Measurements from ENCODE around the gene OXSM.

OXSM gene

DNA sequence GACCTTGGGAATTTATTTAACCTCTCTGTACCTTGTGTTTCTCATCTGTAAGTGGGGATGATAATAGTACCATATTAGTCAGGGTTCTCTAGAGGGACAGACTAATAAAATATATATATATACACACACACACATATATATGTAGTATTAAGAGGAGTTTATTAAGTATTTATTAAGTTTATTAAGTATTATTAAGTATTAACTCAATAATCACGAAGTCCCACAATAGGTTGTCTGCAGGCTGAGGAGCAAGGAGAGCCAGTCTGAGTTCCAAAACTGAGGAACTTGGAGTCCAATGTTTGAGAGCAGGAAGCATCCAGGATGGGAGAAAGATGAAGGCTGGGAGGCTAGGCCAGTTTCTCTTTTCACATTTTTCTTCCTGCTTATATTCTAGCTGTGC, 14.8 kb downstream of the OXSM start:
- no peak for DNase-seq

DNA sequence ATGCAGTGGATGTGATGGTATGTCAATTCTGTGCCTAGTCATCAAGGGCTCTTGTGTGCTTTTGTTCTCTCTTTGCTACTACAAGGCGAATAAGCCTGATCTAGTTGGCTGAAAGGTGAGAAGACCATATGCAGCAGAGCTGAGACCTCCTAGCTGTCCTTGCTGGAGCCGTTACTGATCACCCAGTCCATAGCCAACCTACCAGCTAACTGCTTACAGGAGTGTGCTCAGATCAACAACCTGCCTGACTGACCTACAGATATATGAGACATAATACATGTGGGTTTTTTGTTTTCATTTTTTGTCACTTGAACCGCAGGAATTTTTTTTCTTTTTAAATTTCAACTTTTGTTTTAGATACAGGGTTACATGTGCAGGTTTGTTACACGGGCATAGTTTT, 22.8 kb downstream of the OXSM start:
- no peak for DNase-seq

DNA sequence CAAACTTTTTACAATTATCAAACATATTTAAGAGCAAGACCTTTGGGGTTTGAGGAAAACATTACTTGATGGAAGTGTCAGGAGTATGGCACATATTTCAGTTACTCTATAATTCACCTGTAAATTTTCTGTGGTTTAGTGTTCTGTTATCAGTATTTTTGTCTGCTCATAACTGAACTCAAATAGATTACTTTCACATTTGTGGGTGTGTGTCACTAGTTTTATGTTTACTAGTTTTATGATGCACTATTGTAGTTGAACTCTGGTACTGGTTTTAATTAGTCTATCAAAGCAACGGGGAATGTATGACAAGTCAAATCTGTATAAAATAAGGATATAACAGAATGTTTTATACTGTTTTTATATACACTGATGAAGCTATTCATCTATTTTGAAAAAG, 27.2 kb downstream of the OXSM start:
- no peak for DNase-seq

DNA sequence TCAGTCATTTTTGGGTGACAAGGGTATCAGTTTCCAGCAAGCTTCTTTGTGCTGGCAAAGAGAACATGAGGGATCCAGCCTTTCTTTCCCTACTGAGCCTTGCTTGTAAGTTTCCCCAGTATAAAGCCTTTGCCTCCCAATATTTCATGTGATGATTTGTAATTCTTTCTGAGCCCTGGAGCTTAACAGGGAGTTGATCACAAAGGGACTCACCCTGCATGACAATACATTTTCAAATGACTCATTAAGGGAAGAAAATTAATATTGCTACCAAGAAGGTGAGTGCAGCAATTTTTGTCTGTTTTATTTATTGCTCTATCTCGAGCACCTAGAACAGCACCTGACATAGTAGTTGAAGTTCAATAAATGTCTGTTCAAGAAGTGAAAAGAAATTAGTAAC, 27.7 kb downstream of the OXSM start:
- no peak for DNase-seq

DNA sequence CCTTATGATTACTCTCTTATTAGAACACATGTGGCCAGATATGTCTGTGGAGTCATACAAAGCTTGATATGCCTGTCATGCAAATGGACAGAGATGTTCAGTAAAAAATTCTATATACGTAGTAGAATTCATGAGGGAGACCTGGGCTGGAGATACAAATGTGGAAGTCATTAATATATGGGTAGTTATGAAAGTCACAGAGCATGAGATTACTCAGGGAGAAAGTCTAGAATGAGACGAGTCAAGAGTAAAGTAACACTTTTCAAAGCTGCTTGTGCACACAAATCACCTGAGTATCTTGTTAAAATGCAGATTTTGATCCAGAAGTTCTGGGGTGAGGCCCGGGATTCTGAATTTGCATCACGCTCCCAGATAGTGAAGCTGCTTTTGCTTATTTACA, 28.4 kb downstream of the OXSM start:
- DNase-seq = no peak

DNA sequence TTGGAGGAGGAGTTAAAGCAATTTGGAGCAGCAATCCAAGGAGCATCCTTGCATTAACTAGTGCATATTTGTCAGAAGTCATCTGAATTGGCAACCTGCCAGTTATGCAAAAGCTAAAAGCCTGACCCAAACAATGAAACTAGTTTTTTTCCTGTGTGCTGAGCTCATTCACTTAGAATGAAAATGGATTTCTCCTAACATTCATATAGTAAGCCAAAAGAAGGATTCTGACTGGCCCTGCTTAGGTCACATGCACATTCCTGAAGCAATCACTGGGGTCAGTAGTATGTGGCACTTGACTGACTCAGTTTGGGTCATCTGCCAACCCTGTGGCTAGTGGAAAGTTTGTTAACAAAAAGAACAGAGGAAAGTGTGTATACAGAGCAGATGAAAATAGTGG, 30.5 kb downstream of the OXSM start:
- peak; percentile 88 for DNase-seq

DNA sequence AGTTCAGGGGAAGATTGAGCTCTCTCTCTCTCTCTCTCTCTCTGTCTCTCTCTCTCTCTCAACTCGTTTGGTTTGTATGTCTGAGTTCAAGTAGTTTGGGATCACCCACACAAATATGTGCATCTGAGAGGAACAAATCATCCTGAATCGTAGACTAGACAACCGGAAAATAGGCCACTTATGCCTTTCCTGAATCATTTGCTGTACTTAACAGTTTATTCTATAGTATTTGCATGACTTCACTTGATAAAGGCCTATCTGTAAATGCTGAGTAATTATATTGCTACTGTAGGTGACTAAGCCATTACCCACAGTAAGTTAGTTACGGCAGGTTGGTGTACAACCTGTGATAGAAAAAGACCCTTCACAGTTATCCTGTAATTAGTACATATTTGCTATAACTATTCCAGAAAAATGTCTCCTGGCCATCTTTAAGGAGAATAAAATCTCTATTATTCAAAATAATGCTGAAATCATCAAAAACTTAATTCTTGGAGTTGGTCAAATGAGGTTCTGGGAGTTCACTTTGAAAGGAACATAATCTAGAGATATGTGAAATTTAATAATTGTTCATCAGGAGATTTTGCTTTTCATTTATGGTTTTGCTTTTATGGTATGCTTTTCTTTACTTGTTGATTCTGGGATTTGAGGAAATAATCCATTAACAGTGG, 31.1 kb downstream of the OXSM start:
- no peak for DNase-seq

DNA sequence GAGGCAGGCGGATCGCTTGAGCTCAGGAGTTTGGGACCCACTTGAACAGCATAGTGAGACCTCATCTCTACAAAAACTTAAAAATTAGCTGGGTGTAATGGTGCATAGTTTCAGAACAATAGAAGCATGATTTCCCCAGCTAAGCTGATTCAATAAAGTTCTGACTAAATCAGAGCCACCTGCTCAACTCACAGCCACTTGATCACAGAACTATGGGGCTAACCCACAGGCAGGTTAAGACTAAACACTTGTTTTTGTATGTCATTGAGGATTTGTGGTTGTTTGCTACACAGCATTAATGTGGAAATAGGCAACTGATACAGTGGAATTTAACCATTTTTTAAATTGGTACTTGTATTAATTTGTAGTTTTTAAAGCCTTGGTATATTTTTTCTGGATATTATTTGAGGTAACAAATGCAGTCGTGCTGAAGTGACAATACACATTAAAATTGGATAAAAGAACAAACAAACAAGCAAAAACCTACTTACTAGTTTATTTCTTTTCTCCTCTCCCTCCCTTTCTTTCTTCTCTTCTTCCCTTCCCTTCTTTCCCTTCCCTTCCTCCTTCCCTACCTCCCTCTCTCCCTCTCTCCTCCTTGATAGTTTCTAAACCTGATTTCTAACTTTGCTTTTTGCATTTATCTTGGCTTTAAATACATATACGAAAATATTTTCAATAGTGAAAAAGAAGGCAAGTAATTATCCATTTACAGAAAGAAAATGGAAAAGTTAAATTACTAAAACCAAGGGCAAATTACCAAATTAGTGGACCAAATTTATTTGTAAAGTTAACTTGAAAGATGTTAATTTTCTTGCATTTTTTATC, 32.1 kb downstream of the OXSM start:
- no peak for DNase-seq

DNA sequence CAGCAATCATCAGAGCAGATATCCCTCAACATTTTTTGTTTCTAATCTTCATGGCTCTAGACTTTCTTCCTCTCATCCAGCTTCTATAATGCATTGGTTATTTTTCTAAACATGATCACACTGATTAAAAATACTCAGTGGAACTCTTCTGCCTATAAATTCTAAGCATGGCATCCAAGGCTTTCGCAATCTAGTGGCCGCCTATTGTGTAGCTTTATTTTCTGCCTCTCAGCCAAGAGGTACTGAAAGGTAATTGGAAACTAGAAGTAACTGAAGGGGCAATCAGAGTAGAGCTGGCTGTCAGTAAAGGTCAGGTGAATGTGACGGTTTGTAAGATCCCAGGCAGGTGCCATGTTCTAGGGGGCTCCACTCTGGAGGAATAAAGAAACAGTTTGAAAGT, 33.4 kb downstream of the OXSM start:
- DNase-seq = no peak

DNA sequence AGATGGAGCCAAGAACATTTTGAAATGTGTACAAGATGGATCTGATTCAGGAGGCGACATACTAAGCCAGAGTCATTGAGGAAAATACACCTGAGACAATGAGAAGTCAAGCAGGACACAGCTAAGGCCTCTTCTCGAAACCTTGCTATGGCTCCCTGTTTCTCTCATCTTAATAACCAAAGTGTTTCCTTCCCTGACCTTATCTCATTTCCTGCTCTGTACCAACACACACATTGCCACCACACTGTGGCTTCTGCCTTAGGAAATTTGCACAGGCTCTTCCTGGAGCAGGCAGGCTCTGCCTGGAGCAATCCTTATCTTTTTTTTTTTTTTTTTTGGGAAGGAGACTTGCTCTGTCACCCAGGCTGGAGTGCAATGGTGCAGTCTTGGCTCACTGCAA, 36.6 kb downstream of the OXSM start:
- no peak for DNase-seq

DNA sequence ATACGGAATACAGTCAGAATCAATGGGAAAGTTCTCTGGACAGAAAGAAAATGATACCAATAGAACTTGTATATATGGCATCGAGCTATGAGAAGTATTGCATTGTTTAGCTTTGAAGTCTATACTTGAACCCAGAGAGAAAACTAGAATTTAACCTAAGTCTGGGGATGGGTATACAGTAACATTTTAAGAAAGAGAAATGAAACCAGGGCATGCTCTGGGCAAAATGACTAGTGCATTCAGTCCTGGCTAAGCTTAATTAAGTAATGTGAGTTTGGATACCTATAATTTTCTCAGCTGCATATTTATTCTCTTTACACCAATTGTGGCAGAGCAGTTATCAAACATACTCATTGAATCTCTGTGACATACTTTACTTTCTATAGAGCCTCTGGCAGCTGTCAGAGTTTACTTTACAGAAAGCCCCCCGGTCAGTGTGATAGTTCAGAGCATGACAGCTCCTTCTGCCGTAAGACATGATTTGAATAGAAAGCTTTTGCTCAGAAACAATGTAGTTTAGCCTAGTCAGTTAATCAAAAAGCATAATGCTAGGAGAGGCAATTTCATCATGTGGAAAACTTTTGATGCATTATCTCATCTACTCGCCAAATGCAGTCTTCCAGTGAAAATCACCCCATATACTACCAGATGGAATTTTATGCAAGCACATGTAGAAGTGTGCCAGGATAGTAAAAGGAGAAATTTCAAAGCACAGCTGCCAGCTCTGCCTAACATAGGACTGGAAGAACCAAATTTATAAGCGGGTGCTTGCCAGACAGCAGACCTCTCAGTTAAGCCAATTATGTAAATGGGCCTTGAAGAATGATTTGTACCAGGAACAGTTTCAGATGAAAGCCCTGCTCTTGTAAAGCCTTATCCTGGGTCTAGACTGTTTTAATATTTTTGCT, 40.7 kb downstream of the OXSM start:
- DNase-seq = no peak

DNA sequence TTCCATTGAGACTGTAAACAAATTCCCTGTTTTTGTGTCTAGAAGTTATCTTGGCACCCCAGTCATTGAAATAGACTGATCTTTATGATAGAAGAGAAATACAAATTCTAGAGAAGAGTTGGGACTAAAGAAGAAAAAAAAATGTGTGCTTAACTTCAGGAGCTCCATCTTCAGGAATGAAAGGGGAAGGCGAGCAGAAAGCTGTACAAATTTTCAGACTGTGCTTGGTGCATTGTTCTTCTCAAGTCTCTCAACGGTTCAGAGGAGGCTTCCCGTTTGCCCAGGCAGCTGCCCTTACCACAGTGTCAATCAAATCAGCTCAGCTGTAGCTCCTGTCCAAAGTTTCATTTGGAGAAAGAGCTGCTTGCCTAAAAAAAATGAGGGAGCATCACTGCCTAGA, 41.7 kb downstream of the OXSM start:
- DNase-seq = peak; percentile 31

DNA sequence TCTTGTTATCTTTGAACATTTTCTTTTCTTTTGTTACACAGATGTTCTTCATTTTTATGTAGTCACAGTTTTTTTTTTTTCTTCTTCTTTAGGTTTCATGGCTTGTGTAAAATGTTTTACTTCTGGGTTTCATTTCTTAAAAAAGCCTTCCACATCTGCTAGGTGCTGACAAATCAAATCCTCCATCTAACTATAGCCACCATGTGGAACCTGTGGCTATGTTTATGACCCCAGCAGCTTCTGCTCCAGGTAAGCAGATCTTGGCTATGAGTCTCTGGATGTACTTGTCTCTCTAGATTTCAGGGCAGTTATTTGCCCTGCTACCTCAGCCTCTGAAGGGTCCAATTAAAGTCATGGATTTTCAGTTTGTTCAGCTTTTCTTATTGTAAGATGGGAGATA, 44.5 kb downstream of the OXSM start:
- no peak for DNase-seq

DNA sequence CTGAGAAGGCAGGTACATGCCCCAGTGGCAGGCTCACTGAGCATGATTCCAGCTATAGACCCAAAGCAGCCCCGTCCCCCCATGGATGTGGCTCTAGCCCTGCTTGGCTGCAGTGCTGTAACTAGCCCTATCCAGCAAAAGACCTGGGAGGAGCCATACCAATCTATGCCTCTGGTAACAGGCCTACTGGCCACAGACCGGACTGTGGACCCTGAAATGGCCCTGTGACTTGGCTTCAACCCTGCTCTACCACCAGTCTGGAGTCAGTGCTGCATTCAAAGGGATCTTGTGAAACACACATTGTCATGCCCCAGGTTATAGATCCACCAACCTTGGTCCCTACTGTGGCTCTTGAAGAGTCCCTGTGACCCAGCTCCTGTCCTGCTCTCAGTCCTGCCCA, 46.7 kb downstream of the OXSM start:
- DNase-seq = no peak

DNA sequence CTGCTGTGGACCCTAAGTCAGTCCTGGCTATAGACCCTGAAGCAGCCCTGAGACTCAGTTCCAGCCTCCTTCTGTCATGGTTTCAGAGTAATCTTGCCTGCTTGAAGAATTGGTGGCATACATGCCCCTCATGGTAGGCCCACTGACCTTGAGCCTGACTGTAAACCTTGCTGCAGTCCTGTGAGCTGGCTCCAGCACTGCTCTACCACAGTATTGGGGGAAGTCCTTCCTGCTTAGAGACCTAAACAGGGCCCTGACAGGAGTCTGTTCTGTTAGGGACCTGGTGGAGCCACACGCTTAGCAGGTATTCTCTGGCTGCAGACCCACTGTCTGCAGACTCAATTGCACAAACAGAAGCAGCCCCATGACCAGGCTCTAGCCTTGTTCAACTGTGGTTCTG, 47.1 kb downstream of the OXSM start:
- DNase-seq = no peak

DNA sequence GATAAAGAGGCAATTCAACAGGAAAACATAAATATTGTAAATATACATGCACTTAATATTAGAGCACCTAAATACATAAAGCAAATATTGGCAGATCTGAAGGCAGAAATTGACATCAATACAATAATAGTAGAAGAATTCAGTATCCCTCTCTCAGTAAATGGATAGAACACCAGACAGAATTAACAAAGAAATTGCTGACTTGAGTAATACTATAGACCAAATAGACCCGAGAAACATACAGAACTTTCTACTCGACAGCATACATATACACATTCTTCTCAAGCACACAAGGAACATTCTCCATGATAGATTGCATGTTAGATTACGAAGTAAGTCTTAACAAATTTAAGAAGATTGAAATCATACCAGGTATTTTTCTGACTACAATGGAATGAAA, 50.2 kb downstream of the OXSM start:
- no peak for DNase-seq

DNA sequence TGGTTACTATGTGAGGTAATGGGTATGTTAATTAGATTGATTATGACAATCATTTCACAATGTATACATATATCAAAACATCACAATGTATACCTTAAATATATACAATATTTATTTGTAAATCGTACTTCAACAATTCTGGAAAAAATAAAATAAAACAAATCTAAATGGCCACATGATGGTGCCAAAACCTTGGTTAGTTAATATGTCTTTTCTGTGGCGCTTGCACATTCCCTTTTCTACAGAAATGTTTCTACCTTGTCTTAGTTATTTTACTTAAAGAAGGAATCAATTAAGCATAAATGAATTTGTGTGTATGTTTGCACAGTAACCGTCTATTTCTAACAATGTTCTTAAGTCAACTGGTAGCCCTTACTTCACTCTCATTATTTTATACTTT, 53.4 kb downstream of the OXSM start:
- DNase-seq = peak; percentile 10

Measured in fibroblast of skin of scalp (primary cell).